ENCODE results near the gene LOC101059915.
A peak's percentile ranks its signal among the peaks of the same experiment; 100 is the strongest.

LOC101059915 gene

GRCh38 chrX:71626576-71626975 lies 40.8 kb upstream of the LOC101059915 start:
- TF ChIP-seq CTCF (IDR thresholded peaks at IDR 0.05 in 8 of 11, conservative IDR thresholded peaks at IDR 0.05 in 3 of 11) (no peak), POLR2AphosphoS5 (IDR thresholded peaks at IDR 0.05) (no peak), POLR2A (IDR thresholded peaks at IDR 0.05) (no peak)
- 67 to 85% (median 73%) methylated on average over 1 to 6 of the region's 6 CpGs for WGBS, 5 donors
- H3K27me3 ChIP-seq (replicated peaks in 1 of 7) = no peaks in the 10 kb centered on the region
- no peaks in the 10 kb centered on the region for H3K36me3 ChIP-seq
- peaks cover 18 to 60% (median 45%) of the 10 kb centered on the region in 6 donors for H3K4me1 ChIP-seq
- H3K9me3 ChIP-seq = no peaks in the 10 kb centered on the region
- DNase-seq = peak; percentile 53
- intact Hi-C loops (cut with DNase I; ENCODE audit: low total_unique reads) = no loop called here
- H3K4me3 ChIP-seq = no peak overlapping the region
- no peak overlapping the region for H3K27ac ChIP-seq

- no peaks in the 10 kb centered on the region for H3K36me3 ChIP-seq
- H3K9me3 ChIP-seq = no peaks in the 10 kb centered on the region
- H3K4me1 ChIP-seq = peaks cover 11 to 47% (median 33%) of the 10 kb centered on the region in 6 donors
- DNase-seq = no peak
- 83 to 90% (median 86%) methylated on average over 14 of the region's 14 CpGs for WGBS, 5 donors
- no peak overlapping the region for H3K4me3 ChIP-seq
- H3K27ac ChIP-seq = no peak overlapping the region
- no peaks in the 10 kb centered on the region for H3K27me3 ChIP-seq (replicated peaks in 1 of 7)
- TF ChIP-seq CTCF (IDR thresholded peaks at IDR 0.05 in 8 of 11, conservative IDR thresholded peaks at IDR 0.05 in 3 of 11) = no peak
- TF ChIP-seq POLR2AphosphoS5 (IDR thresholded peaks at IDR 0.05) = no peak
- TF ChIP-seq POLR2A (IDR thresholded peaks at IDR 0.05) = no peak
- intact Hi-C loops (cut with DNase I; ENCODE audit: low total_unique reads) = no loop called here
These were observed 39.5 kb upstream of the LOC101059915 start for GRCh38 chrX:71627588-71628404.

- no peaks in the 10 kb centered on the region for H3K36me3 ChIP-seq
- peaks cover 0 to 31% (median 16%) of the 10 kb centered on the region in 6 donors for H3K4me1 ChIP-seq
- H3K27me3 ChIP-seq (replicated peaks in 1 of 7) = no peaks in the 10 kb centered on the region
- H3K27ac ChIP-seq = peak overlapping the region in 1 of 8 donors; percentile 39
- intact Hi-C loops (cut with DNase I; ENCODE audit: low total_unique reads) = no loop called here
- TF ChIP-seq POLR2AphosphoS5 (IDR thresholded peaks at IDR 0.05) (no peak), POLR2A (IDR thresholded peaks at IDR 0.05) (no peak), CTCF (IDR thresholded peaks at IDR 0.05 in 8 of 11, conservative IDR thresholded peaks at IDR 0.05 in 3 of 11) (no peak)
- H3K4me3 ChIP-seq = no peak overlapping the region
- DNase-seq = peak; percentile 47
- 44 to 83% (median 57%) methylated on average over 1 to 2 of the region's 2 CpGs for WGBS, 5 donors
- no peaks in the 10 kb centered on the region for H3K9me3 ChIP-seq
These were observed 37.9 kb upstream of the LOC101059915 start for GRCh38 chrX:71629467-71629866.

GRCh38 chrX:71632923-71633657 lies 34.3 kb upstream of the LOC101059915 start:
- DNase-seq = no peak
- Histone ChIP-seq H3K36me3 (no peaks in the 10 kb centered on the region), H3K4me1 (peaks cover 0 to 31% (median 14%) of the 10 kb centered on the region in 6 donors), H3K27me3 (replicated peaks in 1 of 7) (no peaks in the 10 kb centered on the region), H3K9me3 (no peaks in the 10 kb centered on the region), H3K4me3 (no peak overlapping the region), H3K27ac (no peak overlapping the region)
- no peak for TF ChIP-seq CTCF (IDR thresholded peaks at IDR 0.05 in 8 of 11, conservative IDR thresholded peaks at IDR 0.05 in 3 of 11)
- TF ChIP-seq POLR2A (IDR thresholded peaks at IDR 0.05) = no peak
- no peak for TF ChIP-seq POLR2AphosphoS5 (IDR thresholded peaks at IDR 0.05)
- intact Hi-C loops (cut with DNase I; ENCODE audit: low total_unique reads) = no loop called here
- 72 to 89% (median 83%) methylated on average over 9 to 10 of the region's 10 CpGs for WGBS, 5 donors

All from spleen (tissue), 11 donors.